Ishikawa (cell line): ENCODE results near the gene DYNLRB1.
A peak's percentile ranks its signal among the peaks of the same experiment; 100 is the strongest.

Experiments used
- CEBPB ChIP-seq: IDR thresholded peaks from 2 replicates; pipeline ENCODE4 v1.6.1; 2012
- CREB1 ChIP-seq: IDR thresholded peaks from 2 replicates; pipeline ENCODE4 v1.6.1; 2012; ENCODE audit warnings: low read depth
- EGR1 ChIP-seq: IDR thresholded peaks from 2 replicates; pipeline ENCODE4 v1.6.1; 2012
- EP300 ChIP-seq: IDR thresholded peaks from 2 replicates; pipeline ENCODE4 v1.6.1; 2012; ENCODE audit warnings: borderline replicate concordance
- FOXM1 ChIP-seq: IDR thresholded peaks from 2 replicates; pipeline ENCODE4 v1.6.1; 2012; ENCODE audit warnings: low read depth, borderline replicate concordance
- MAX ChIP-seq: IDR thresholded peaks from 2 replicates; pipeline ENCODE4 v1.6.1; 2012
- RAD21 ChIP-seq: IDR thresholded peaks from 2 replicates; pipeline ENCODE4 v1.6.1; 2012; ENCODE audit warnings: low read depth
- REST ChIP-seq: IDR thresholded peaks from 2 replicates; pipeline ENCODE4 v1.6.1; 2012; ENCODE audit warnings: low read depth, mild to moderate bottlenecking
- TAF1 ChIP-seq: IDR thresholded peaks from 2 replicates; pipeline ENCODE4 v1.6.1; 2012; ENCODE audit warnings: low read depth, mild to moderate bottlenecking
- TEAD4 ChIP-seq: IDR thresholded peaks from 2 replicates; pipeline ENCODE4 v1.6.1; 2012
- USF1 ChIP-seq: IDR thresholded peaks from 2 replicates; pipeline ENCODE4 v1.6.1; 2012
- YY1 ChIP-seq: IDR thresholded peaks from 2 replicates; pipeline ENCODE4 v1.6.1; 2012; ENCODE audit warnings: low read depth
- ZBTB7A ChIP-seq: IDR thresholded peaks from 2 replicates; pipeline ENCODE4 v1.6.1; 2012; ENCODE audit warnings: low read depth

- TF ChIP-seq EP300 = no peak
- no peak for TF ChIP-seq TAF1
- TF ChIP-seq RAD21 = peak; percentile 41; the same call in 1 of the 2 replicates
- no peak for TF ChIP-seq CREB1
- no peak for TF ChIP-seq REST
- TF ChIP-seq MAX = no peak
- TF ChIP-seq USF1 = no peak
- TF ChIP-seq EGR1 = no peak
- TF ChIP-seq ZBTB7A = no peak
- no peak for TF ChIP-seq YY1
- no peak for TF ChIP-seq CEBPB
- no peak for TF ChIP-seq FOXM1
- TF ChIP-seq TEAD4 = no peak
Observed at GRCh38 chr20:34562641-34563040, 46.4 kb downstream of the DYNLRB1 start.
